Lower leg skin (tissue), 4 donors: ENCODE measurements around the gene MEI1. TPM values are rescaled to one million over a fixed set of nuclear protein-coding genes. Genes with fewer than 3 reads are reported as not detected.
A peak's percentile ranks its signal among the peaks of the same experiment; 100 is the strongest.

Experiments used
- DNase-seq, 2 donors: peaks; one replicate each; pipeline ENCODE4 v3.0.0-alpha.2; 2019; ENCODE audit warnings: low spot score in 2 of 2
- H3K4me3 ChIP-seq: fragments of 200-600 bp; sonication (generic); 2 replicates; pipeline ENCODE4 v1.5.1; 2017; ENCODE audit warnings: mild to moderate bottlenecking, low read depth; ENCODE audit not compliant: poor library complexity, severe bottlenecking
- CTCF ChIP-seq, 3 donors: fragments of 450-650 bp; IDR thresholded peaks; one replicate each; pipeline ENCODE4 v1.5.1; 2016; ENCODE audit warnings: antibody characterized with exemption in 3 of 3, mild to moderate bottlenecking in 3 of 3, moderate library complexity in 2 of 3
- POLR2A ChIP-seq, 2 donors: fragments of 450-650 bp; IDR thresholded peaks; one replicate each; pipeline ENCODE4 v1.6.1; 2016 to 2017; ENCODE audit warnings: antibody characterized with exemption in 2 of 2, mild to moderate bottlenecking in 1 of 2, moderate library complexity in 1 of 2
- WGBS, 2 donors: methylation state at CpG; one replicate each; pipeline ENCODE4 v1.1.5; 2018; 5-methylcytosine and 5-hydroxymethylcytosine counted together
- intact Hi-C: fragments of 100-400 bp; cut with DNase I; formaldehyde crosslinking; loops from one replicate; pipeline ENCODE4 v1.15.0; 2023; ENCODE audit warnings: low total_unique reads
- total RNA-seq, 4 donors: library from RNA; depleted of rRNA; stranded (reverse); fragments of >200 nt; gene quantifications; one replicate each; pipeline ENCODE4 v1.1.0, GENCODE V29; 2016

MEI1 gene
- total RNA-seq, 4 donors from 2014 or later, result 1.2 to 2.1 TPM; not detected in 2

DNA sequence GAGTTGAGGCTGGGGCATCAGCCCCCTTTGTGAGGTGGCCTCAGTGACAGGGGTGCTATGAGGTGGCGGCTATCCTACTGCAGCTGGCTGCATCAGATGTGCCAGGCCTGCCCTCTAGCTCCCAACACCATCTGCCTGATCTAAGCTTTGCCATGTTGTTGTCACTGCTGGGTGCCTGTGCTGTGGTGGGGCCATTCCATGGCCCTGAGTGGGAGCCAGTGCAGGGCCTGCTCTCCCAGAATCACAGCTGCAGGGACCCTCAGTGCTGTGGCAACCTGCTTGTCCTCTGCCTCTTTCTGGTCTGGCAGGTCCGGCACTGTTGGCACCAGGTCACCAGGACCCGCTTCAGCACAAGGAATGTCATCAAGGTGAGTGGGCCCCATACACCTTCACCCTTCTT is 8.8 kb upstream of the MEI1 start:
- H3K4me3 ChIP-seq, result no peak overlapping the region
- 95 to 100% methylated on average over 2 to 3 of the region's 3 CpGs for WGBS, 2 donors
- intact Hi-C loops, result loop anchor here (10.0 kb wide), 1 partner anchor 254 kb away; the partner anchor contains the start of gene CENPM
- TF ChIP-seq CTCF (IDR thresholded peaks at IDR 0.05) (no peak), POLR2A (IDR thresholded peaks at IDR 0.05) (no peak)
- DNase-seq, result no peak

GRCh38 chr22:41695211-41695610 is 4.1 kb upstream of the MEI1 start:
- 82 to 85% methylated on average over 2 of the region's 2 CpGs for WGBS, 2 donors
- no peak overlapping the region for H3K4me3 ChIP-seq
- intact Hi-C loops, result loop anchor here (10.0 kb wide), 1 partner anchor 250 kb away; the partner anchor contains the start of gene CENPM
- TF ChIP-seq CTCF (IDR thresholded peaks at IDR 0.05) (no peak), POLR2A (IDR thresholded peaks at IDR 0.05) (no peak)
- no peak for DNase-seq

DNA sequence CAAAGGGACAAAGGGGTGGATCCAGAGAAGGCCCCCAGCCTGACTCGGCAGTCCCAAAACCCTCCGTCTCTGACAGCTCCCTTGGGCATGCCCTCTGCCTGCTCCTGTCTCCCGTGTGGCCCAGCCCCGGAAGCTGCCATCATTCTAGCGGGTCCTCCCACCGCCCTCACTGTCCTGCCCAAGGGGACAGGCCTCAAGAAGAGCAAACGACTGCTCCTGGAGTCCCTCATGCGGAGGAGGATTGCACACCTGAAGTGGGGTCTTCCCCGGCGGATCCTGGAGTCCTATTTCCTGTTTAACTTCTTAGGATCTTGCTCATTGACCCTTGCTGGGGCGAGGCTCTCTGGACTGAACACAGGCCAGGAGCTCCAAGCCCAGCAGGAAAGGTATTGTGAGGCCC is 2.6 kb upstream of the MEI1 start:
- no peak for TF ChIP-seq POLR2A (IDR thresholded peaks at IDR 0.05)
- TF ChIP-seq CTCF (IDR thresholded peaks at IDR 0.05), result no peak

DNA sequence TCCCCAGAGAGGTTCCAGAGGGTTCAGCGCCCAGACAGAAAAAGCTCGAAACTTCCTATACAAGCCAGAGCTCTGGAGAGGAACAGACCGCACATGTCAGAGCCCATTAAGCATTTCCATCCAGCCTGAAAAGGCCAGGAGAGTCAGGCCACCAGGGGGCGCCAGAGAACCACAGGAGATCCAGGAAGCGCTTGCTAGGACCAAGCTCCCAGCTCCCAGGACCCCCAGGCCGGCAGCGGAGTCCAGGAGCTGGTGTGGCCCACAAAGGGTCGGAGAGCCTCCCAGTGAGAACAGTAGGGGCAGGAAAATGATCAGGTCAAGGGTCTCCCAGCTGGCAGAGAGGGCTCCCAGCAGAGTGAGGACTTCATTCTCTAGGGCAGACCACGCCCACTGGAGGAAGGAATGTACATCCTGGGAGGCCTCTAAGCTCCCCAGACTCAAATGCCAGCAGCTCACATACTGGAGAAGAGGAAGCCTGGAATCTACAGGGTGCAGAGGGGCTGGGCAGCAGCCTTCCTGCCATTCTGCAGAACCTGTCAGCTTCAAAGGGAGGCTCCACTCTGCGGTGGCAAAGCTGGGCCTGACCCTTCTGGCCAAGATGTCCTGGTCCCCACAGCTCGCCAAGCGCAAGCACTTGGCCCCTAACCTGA is 2.1 kb upstream of the MEI1 start:
- no peak overlapping the region for H3K4me3 ChIP-seq
- intact Hi-C loops, result loop anchor here (10.0 kb wide), 1 partner anchor 248 kb away; the partner anchor contains the start of gene CENPM

More for the DNA sequence above, 2.6 kb upstream of the MEI1 start:
- DNase-seq, result no peak
- intact Hi-C loops, result loop anchor here (10.0 kb wide), 1 partner anchor 248 kb away; the partner anchor contains the start of gene CENPM
- no peak overlapping the region for H3K4me3 ChIP-seq
- 52 to 53% methylated on average over 11 of the region's 11 CpGs for WGBS, 2 donors

DNA sequence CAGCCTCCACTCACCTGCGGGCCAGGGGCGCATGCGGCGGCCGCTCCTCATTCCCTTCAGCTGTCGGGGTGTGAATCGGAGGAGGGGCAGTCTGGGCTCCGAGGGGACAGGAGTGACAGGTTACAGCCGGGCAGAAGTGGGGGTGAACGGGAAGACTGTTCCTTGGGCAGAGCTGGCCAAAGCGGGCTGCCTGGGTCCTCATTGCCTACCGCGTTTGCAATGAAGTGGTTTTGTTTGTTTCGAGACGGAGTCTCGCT is 733 bp downstream of the MEI1 start:
- WGBS, 2 donors, result 96 to 98% methylated on average over 16 of the region's 16 CpGs
- no peak for DNase-seq
- intact Hi-C loops, result no loop called here
- TF ChIP-seq CTCF (IDR thresholded peaks at IDR 0.05) (no peak), POLR2A (IDR thresholded peaks at IDR 0.05) (no peak)
- no peak overlapping the region for H3K4me3 ChIP-seq

More for the DNA sequence above, 2.1 kb upstream of the MEI1 start:
- peak; percentile 89 to 99 for DNase-seq
- TF ChIP-seq POLR2A (IDR thresholded peaks at IDR 0.05) (no peak), CTCF (IDR thresholded peaks at IDR 0.05) (peak in 1 of 3 donors; percentile 94)
- WGBS, 2 donors, result 24 to 26% methylated on average over 11 to 12 of the region's 12 CpGs

DNA sequence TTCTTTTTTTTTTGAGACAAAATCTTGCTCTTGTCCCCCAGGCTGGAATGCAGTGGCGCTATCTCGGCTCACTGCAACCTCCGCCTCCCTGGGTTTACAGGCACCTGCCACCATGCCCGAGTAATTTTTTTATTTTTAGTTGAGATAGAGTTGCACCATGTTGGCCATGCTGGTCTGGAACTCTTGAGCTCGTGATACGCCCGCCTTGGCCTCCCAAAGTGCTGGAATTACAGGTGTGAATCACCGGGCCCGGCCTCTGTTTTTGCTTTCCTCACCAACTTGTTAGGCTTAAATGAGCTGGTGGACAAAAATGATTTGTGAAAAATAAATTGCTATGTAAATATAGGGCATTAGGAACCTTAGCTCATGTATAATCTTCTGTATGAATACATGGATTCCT is 3.5 kb downstream of the MEI1 start:
- intact Hi-C loops, result no loop called here
- 93 to 97% methylated on average over 9 of the region's 9 CpGs for WGBS, 2 donors
- TF ChIP-seq POLR2A (IDR thresholded peaks at IDR 0.05) (no peak), CTCF (IDR thresholded peaks at IDR 0.05) (no peak)
- H3K4me3 ChIP-seq, result no peak overlapping the region
- no peak for DNase-seq
